ENCODE results near the gene BICD2. TPM values are rescaled to one million over a fixed set of nuclear protein-coding genes. Genes with fewer than 3 reads are reported as not detected.

Gene BICD2
- total RNA-seq, 1 donor from 2014 or later = 35.4 TPM

- Mint-ChIP-seq H3K27ac (ENCODE audit: unreplicated experiment) (no peak overlapping the region), H3K9me3 (ENCODE audit: unreplicated experiment) (no peaks in the 10 kb centered on the region)
Observed at GRCh38 chr9:92663126-92663525, 101.5 kb downstream of the BICD2 start.

GRCh38 chr9:92661743-92662142, 102.9 kb downstream of the BICD2 start:
- TF ChIP-seq CTCF (IDR thresholded peaks at IDR 0.05) = no peak
- Mint-ChIP-seq H3K27ac (ENCODE audit: unreplicated experiment) (no peak overlapping the region), H3K9me3 (ENCODE audit: unreplicated experiment) (no peaks in the 10 kb centered on the region), H3K27me3 (ENCODE audit: unreplicated experiment) (no peaks in the 10 kb centered on the region), H3K36me3 (ENCODE audit: unreplicated experiment) (peaks cover 5% of the 10 kb centered on the region), H3K4me1 (ENCODE audit: unreplicated experiment) (peaks cover 19% of the 10 kb centered on the region), H3K4me3 (ENCODE audit: unreplicated experiment) (no peak overlapping the region)
- no peak for DNase-seq (ENCODE audit: extremely low spot score, unreplicated experiment)

More at GRCh38 chr9:92663126-92663525, 101.5 kb downstream of the BICD2 start:
- DNase-seq (ENCODE audit: extremely low spot score, unreplicated experiment) = no peak
- no peak for TF ChIP-seq CTCF (IDR thresholded peaks at IDR 0.05)
- Mint-ChIP-seq H3K4me3 (ENCODE audit: unreplicated experiment) (no peak overlapping the region), H3K4me1 (ENCODE audit: unreplicated experiment) (peaks cover 23% of the 10 kb centered on the region), H3K27me3 (ENCODE audit: unreplicated experiment) (no peaks in the 10 kb centered on the region), H3K36me3 (ENCODE audit: unreplicated experiment) (peaks cover 5% of the 10 kb centered on the region)

Other genes with a start within 250 kb of the BICD2 start
- gene ECM2, start 228.8 kb downstream of the BICD2 start, total RNA-seq = 53.3 and 56.0 TPM in 2 replicates
- gene IPPK, start 94.7 kb downstream of the BICD2 start, total RNA-seq = 6.4 and 7.4 TPM in 2 replicates
- gene ZNF484, start 113.2 kb upstream of the BICD2 start, total RNA-seq = 9.5 and 11.5 TPM in 2 replicates
- not detected in 2 replicates for gene FGD3, start 182.7 kb upstream of the BICD2 start, total RNA-seq